Hippocampal formation (tissue), 2 donors: ENCODE measurements around the gene WDTC1.

Source experiments
- DNase-seq, 2 donors: peaks; one replicate each; lab custom pipeline; 2025; lab: John Stamatoyannopoulos, UW

WDTC1 gene

GRCh38 chr1:27335506-27336422 is 101.3 kb downstream of the WDTC1 start:
- no peak for DNase-seq

DNA sequence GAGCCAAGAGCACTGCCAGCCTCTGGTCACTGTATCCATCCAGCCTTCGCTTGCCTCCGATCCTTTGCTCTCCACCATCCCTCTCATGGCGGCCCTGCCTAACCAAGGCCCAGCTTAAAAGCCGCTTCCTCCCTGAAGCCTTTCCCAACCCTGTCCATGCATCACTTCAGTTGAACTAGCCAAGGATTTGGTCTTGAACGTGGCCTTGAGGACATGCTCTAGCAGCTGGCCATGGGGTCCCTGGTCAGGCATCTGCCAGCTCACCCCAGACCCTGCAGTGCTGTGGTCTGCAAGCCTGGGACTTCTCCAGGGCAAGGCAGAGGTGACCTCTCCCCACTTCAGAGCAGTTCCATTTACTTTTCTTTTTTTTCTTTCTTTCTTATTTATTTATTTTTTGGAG is 102.3 kb downstream of the WDTC1 start:
- DNase-seq = no peak

GRCh38 chr1:27338751-27339150 is 104.3 kb downstream of the WDTC1 start:
- no peak for DNase-seq

DNA sequence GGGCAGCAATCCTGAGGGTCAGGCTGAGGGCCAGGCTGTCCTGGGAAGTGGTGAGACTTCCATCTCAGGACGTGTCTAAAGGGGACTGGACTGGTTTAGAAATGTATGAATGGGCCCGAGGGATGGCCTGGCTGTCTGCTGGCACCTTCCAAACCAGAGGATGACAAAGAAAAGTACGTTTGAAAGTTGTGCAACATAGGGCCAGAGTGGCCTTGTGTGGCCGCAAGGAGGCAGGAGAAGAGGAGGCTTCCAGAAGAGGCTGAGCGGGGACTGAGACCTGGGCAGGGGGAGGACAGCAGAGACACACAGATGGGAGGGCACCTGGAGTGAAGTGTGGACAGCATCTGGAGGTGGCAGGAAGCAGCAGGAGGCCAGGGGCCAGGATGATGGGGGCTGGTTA is 104.8 kb downstream of the WDTC1 start:
- no peak for DNase-seq

- DNase-seq = no peak
Measured at GRCh38 chr1:27341525-27342252, 107.3 kb downstream of the WDTC1 start, which contains the start of gene SYTL1. TSS of gene SYTL1 (plus strand) at chr1:27342022. CDS start at chr1:27345335, 3,313 bp downstream.

DNA sequence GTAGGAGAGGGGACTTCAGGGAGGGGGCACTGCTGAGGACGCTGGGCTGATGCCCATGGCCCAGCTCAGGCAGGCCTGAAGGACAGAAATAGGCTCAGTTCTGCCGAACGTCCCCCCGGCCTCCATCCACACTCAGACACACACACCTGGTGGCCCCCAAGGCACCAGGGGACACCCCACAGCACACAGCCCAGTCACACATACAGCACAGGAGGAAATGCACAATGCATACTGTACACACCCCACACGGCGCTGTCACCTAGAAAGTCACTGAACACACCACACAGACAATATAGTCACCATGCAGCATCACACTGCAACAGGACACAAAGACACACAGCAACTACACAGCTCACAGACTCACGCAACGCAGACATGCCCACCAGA is 108.0 kb downstream of the WDTC1 start:
- DNase-seq = no peak

DNA sequence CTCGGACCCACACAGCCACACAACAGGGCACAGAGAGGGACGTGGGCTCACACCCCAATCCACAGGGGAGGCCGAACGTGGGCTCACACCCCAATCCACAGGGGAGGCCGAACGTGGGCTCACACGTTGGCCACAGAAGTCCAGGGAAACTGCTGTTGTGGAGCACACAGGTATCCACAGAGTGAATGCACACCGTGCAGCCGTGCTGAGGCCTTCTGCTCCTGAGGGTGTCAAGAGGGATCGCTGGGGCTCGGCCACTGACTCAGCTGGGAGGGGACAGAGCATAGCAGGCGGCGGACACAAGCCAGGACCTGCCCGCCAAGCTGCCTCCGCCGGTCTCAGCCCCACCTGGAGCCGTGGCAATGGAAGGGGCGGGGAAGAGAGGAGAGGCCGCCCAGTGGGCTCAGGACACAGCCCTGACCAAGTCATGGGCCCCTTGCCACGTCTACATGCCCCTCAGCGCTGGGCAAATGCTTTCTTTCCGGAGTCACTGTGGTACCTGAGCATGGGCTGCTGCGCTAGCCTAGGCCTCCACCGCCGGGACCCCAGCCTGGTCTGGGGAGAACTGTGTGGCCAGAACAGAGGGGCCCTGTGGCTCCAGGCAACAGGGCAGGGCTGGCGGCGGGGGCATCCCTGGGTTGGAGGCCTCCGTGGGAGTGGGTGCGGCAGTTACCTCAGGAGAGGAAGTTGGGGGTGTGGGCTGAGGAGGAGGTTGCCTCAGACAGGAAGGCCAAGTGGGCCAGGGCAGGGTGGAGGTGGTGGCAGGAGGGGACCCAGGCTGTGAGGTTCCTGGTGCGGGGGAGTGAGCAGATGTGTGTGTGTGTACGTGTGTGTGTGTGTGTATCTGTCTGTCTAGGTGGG is 108.6 kb downstream of the WDTC1 start:
- no peak for DNase-seq

DNA sequence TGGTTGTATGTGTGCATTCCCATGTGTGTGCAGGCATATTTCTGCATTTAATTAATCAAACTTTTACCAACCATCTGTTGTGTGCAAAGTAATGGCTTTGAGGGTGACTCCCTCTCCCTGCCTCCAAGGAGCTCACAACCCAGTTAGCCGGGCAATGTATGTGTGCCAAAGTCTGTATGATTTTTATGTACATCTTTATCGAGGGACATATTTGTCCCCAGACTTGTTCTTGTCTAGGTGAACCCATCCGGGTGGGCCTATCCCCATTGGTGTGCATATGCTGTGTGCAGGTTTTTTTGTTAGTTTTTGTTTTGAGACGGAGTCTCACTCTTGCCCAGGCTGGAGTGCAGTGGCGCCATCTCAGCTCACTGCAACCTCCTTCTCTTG is 109.2 kb downstream of the WDTC1 start:
- DNase-seq = no peak

- no peak for DNase-seq
Measured at GRCh38 chr1:27345272-27345671, 110.8 kb downstream of the WDTC1 start.

- DNase-seq = no peak
Measured at GRCh38 chr1:27346357-27346756, 111.9 kb downstream of the WDTC1 start.

DNA sequence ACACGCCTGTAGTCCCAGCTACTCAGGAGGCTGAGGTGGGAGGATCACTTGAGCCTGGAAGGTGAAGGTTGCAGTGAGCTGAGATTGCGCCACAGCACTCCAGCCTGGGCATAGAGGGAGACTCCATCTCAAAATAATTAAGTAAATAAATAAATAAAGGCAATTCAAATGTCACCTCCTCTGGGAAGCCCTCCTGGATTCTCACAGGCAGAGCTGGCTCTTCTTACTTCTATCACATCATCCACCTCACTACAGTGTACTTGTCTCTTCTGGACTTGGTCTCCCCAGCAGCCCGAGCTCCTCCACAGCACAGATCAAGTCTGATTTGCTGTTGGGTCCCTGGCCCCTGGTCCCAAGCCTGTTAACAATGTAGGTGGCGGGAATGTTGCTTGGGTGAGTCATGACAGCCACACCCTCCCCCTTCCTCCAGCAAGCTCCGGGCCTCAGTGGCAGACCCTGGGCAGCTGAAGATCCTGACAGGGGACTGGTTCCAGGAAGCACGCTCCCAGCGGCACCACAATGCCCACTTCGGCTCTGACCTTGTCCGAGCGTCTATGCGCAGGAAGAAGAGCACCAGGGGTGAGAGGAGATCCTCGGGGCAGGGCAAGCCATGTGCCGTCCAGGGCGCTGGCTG is 112.7 kb downstream of the WDTC1 start:
- no peak for DNase-seq

DNA sequence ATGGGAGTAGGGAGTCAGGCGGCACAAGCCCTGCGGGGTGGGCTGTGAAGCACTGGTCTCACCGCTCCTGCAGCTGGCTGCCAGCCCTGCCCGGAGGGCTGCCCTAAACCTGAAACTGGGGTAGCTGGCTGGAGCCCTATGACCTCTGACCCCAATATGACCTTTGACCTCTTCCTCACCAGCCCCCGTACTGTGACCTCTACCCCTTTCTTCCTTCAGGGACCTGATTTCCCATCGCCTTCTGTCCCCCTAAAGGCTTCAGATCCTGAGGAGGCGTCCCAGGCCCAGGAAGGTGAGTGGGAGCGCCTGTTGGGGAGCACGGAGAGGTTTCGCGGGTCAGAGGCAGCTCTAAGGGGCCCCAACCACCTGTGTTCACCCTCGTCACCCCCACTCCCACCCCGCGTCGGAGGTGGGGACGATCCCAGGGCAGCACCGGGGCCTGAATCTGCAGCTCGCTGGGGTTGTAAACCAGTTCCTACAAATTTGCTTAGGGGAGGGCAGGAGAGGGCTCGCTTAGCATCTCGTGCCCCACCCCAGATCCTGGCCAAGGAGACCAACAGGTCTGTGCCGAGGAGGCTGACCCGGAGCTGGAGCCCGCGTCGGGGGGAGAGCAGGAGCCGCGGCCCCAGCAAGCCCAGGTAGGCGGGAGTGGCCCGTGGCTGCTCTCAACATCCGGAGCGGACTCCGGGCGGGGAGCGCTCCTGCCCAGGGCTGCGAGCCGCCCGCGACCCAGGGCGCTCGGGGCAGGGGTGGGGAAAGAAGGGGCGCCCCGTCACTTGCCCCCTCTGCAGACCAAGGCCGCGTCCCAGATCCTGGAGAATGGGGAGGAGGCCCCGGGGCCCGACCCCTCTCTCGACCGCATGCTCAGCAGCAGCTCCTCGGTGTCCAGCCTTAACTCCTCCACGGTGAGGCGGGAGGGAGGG is 114.7 kb downstream of the WDTC1 start:
- DNase-seq = no peak

GRCh38 chr1:27349784-27350662 is 115.6 kb downstream of the WDTC1 start:
- no peak for DNase-seq

DNA sequence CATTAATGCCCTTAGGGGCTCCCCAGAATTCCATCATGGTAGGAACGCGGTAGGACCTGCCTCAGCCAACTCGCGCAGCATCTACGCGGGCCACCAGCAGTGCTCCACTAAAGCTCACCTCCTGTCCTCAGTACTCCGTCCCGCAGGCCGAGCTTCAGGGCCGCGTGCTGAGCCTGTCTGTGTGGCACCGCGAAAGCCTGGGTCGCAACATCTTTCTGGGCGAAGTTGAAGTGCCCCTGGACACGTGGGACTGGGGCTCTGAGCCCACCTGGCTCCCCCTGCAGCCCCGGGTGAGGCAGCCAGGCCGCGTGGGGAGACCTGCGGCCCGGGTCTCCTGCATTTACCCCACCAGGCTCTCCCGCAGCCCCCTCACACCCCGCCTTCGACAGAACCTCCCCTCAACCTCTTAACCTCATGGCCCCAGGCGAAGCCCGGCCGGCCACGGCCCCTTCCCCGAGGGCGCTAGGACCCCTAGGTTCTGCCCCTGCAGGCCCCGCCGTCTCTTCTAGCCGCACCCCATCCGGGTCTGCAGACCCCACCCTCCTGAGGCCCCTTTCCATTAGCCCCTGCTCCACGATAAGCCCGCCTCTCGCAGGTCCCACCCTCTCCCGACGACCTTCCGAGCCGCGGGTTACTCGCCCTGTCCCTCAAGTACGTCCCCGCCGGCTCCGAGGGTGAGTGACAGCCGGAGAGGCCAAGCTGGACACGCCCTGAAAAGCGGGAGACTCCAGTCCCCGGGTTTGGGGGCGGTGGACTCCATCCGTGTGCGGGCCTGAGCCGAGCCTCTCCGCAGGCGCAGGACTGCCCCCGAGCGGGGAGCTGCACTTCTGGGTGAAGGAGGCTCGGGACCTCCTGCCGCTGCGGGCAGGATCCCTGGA is 116.5 kb downstream of the WDTC1 start:
- DNase-seq = no peak

GRCh38 chr1:27351541-27352107 is 117.2 kb downstream of the WDTC1 start:
- DNase-seq = no peak

- no peak for DNase-seq
Measured at GRCh38 chr1:27353166-27353565, 118.7 kb downstream of the WDTC1 start.

- no peak for DNase-seq
Measured at GRCh38 chr1:27353629-27354028, 119.2 kb downstream of the WDTC1 start.

DNA sequence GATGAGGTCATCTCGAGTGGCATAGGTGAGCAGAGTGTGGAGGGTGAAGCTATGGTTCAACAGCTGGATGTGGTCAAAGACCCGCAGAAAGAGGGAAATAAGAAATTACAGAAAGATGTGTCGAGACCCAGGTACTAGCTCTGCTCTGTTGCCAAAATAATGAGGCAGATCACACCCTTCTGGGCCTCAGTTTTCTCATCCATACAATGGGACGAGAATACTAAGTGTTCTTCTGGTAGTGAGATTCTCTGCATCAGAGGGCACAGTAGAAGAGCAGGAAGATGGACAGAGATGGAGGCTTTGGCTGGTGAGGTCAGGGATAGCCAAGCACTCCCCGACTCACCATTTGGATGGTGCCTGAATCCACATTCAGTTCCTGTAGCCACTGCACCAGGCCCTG is 121.3 kb downstream of the WDTC1 start:
- DNase-seq = no peak
